ENCODE data around the gene WDR87. TPM values are rescaled to one million over a fixed set of nuclear protein-coding genes. Genes with fewer than 3 reads are reported as not detected.

Gene WDR87
- total RNA-seq, 1 experiment from 2014 or later, result not detected

GRCh38 chr19:37906869-37907734 lies 708 bp upstream of the WDR87 start, which contains the start of gene SIPA1L3:
TSS of gene SIPA1L3 (plus strand) at chr19:37907208. CDS start at chr19:38081566, 174,358 bp downstream.
- ChIA-PET POLR2A (interaction anchor here (1.2 kb wide), 1 partner anchor 25 kb away, joined by 6 read pairs; no protein-coding TSS in a partner anchor), CTCF (interaction anchor here (0.7 to 1.5 kb wide), 2 partner anchors 25 to 314 kb away, joined by 3 to 9 read pairs; no protein-coding TSS in a partner anchor)
- DNase-seq (ENCODE audit: low read depth, low spot score) (peak; percentile 80), ATAC-seq (peak; percentile 98)
- H3K4me1 ChIP-seq (ENCODE audit: control insufficient read depth, insufficient read depth, low read length), result peaks cover 10% of the 10 kb centered on the region
- BruUV-seq (replicated peaks), result no TSS peak
- H3K27ac ChIP-seq (ENCODE audit: low read length), result peak within 1 kb of the TSS; percentile 75
- H3K4me3 ChIP-seq (ENCODE audit: low read depth in 2 of 2, low read length in 2 of 2), result peak within 1 kb of the TSS; percentile 76 to 97
- no peaks in the 10 kb centered on the region for H3K36me3 ChIP-seq (ENCODE audit: control insufficient read depth, insufficient read depth, low read length)
- H3K27me3 ChIP-seq (ENCODE audit: control insufficient read depth, insufficient read depth, low read length), result no peaks in the 10 kb centered on the region
- no peaks in the 10 kb centered on the region for H3K9me3 ChIP-seq (ENCODE audit: control insufficient read depth, insufficient read depth, low read depth, low read length)
- in situ Hi-C loops (cut with HindIII; ENCODE audit: low pct_unique_long_range_greater_than_20kb, low sequenced_read_pairs), result no loop called here
- TF ChIP-seq SIN3A (IDR thresholded peaks at IDR 0.05; ENCODE audit: borderline replicate concordance, insufficient read depth, low read depth, low read length), result peak; percentile 65; the same call in 1 of the 2 replicates
- TF ChIP-seq TCF7L2 (IDR thresholded peaks at IDR 0.05; ENCODE audit: low read depth, low read length), result peak; percentile 91
- no peak for TF ChIP-seq REST (IDR thresholded peaks at IDR 0.05; ENCODE audit: insufficient read depth in 1 of 2, low read depth in 2 of 2, low read length in 1 of 2)
- peak; percentile 65 for TF ChIP-seq POLR2AphosphoS5 (IDR thresholded peaks at IDR 0.05; ENCODE audit: low read depth, low read length)
- TF ChIP-seq CTCF (IDR thresholded peaks at IDR 0.05), result no peak
- intact Hi-C loops (cut with micrococcal nuclease; ENCODE audit: unreplicated experiment), result loop anchor here (10.0 kb wide), 4 partner anchors 78 to 318 kb away; partner anchors contain the start of gene DPF1

- no TSS peak for BruUV-seq (replicated peaks)
- no peak overlapping the region for H3K4me3 ChIP-seq (ENCODE audit: low read depth in 2 of 2, low read length in 2 of 2)
- in situ Hi-C loops (cut with HindIII; ENCODE audit: low pct_unique_long_range_greater_than_20kb, low sequenced_read_pairs), result no loop called here
- H3K27me3 ChIP-seq (ENCODE audit: control insufficient read depth, insufficient read depth, low read length), result no peaks in the 10 kb centered on the region
- TF ChIP-seq SIN3A (IDR thresholded peaks at IDR 0.05; ENCODE audit: borderline replicate concordance, insufficient read depth, low read depth, low read length), result no peak
- TF ChIP-seq POLR2AphosphoS5 (IDR thresholded peaks at IDR 0.05; ENCODE audit: low read depth, low read length), result no peak
- TF ChIP-seq REST (IDR thresholded peaks at IDR 0.05; ENCODE audit: insufficient read depth in 1 of 2, low read depth in 2 of 2, low read length in 1 of 2), result no peak
- no peak for TF ChIP-seq CTCF (IDR thresholded peaks at IDR 0.05)
- TF ChIP-seq TCF7L2 (IDR thresholded peaks at IDR 0.05; ENCODE audit: low read depth, low read length), result no peak
- peaks cover 8% of the 10 kb centered on the region for H3K4me1 ChIP-seq (ENCODE audit: control insufficient read depth, insufficient read depth, low read length)
- H3K27ac ChIP-seq (ENCODE audit: low read length), result no peak overlapping the region
- ATAC-seq (no peak), DNase-seq (ENCODE audit: low read depth, low spot score) (no peak)
- ChIA-PET CTCF (interaction anchor here (0.6 to 1.7 kb wide), 11 partner anchors 28 to 330 kb away, joined by 3 to 12 read pairs (median 4); no protein-coding TSS in a partner anchor), POLR2A (no interaction called here)
- H3K36me3 ChIP-seq (ENCODE audit: control insufficient read depth, insufficient read depth, low read length), result no peaks in the 10 kb centered on the region
- H3K9me3 ChIP-seq (ENCODE audit: control insufficient read depth, insufficient read depth, low read depth, low read length), result no peaks in the 10 kb centered on the region
- intact Hi-C loops (cut with micrococcal nuclease; ENCODE audit: unreplicated experiment), result loop anchor here (10.0 kb wide), 4 partner anchors 82 to 322 kb away; partner anchors contain the start of gene DPF1
These were observed 3.3 kb downstream of the WDR87 start for GRCh38 chr19:37903096-37903495.
